Upper lobe of left lung (tissue), 4 donors: ENCODE data around the gene BABAM2.

Source experiments
- CTCF ChIP-seq, 6 experiments: fragments of 450-650 bp in 4 of 6; fragments of 200-600 bp in 2 of 6; sonication (generic) in 2 of 6; IDR thresholded peaks; one replicate each; pipeline ENCODE4 v1.5.1; 2016 to 2019; ENCODE audit warnings: antibody characterized with exemption in 6 of 6
- EP300 ChIP-seq, 4 donors: sonication (generic); formaldehyde crosslinking; IDR thresholded peaks; one replicate each; pipeline ENCODE4 v1.5.1; 2017; ENCODE audit warnings: antibody characterized with exemption in 4 of 4, control low read depth in 2 of 4
- POLR2A ChIP-seq, 4 donors: fragments of 450-650 bp; IDR thresholded peaks; one replicate each; pipeline ENCODE4 v1.5.1; 2016 to 2017; ENCODE audit warnings: antibody characterized with exemption in 4 of 4, mild to moderate bottlenecking in 2 of 4
- POLR2AphosphoS5 ChIP-seq, 2 donors: sonication (generic); formaldehyde crosslinking; IDR thresholded peaks; one replicate each; pipeline ENCODE4 v1.5.1; 2017; ENCODE audit warnings: antibody characterized with exemption in 2 of 2

GRCh38 chr2:27990030-27990590 lies 99.6 kb downstream of the BABAM2 start:
- TF ChIP-seq CTCF (IDR thresholded peaks at IDR 0.05) (no peak), POLR2A (IDR thresholded peaks at IDR 0.05) (no peak), POLR2AphosphoS5 (IDR thresholded peaks at IDR 0.05) (no peak), EP300 (IDR thresholded peaks at IDR 0.05) (no peak)
